Mammary epithelial cell (primary cell): ENCODE data around the gene B4GALNT3.

Experiments used
- CTCF ChIP-seq, 2 donors: IDR thresholded peaks in 1 of 2; conservative IDR thresholded peaks in 1 of 2; 2 replicates each; pipeline ENCODE4 v1.5.1; 2011 to 2012; ENCODE audit warnings: inconsistent platforms in 2 of 2, low read length in 2 of 2, mild to moderate bottlenecking in 2 of 2, control low read depth in 1 of 2, low read depth in 1 of 2; ENCODE audit not compliant: insufficient read depth in 1 of 2; ENCODE audit errors: extremely low read depth in 1 of 2
- EZH2 ChIP-seq: IDR thresholded peaks from 2 replicates; pipeline ENCODE4 v1.6.1; 2012; ENCODE audit warnings: low read length, inconsistent platforms, borderline replicate concordance

- TF ChIP-seq CTCF (conservative IDR thresholded peaks at IDR 0.05 in 1 of 2, IDR thresholded peaks at IDR 0.05 in 1 of 2; ENCODE audit: extremely low read depth in 1 of 2, insufficient read depth in 1 of 2, low read depth in 1 of 2, low read length in 2 of 2) (no peak), EZH2 (no peak)
Observed at GRCh38 chr12:571795-572531, 112.2 kb downstream of the B4GALNT3 start.
